ENCODE results near the gene TRIOBP.

TRIOBP gene

DNA sequence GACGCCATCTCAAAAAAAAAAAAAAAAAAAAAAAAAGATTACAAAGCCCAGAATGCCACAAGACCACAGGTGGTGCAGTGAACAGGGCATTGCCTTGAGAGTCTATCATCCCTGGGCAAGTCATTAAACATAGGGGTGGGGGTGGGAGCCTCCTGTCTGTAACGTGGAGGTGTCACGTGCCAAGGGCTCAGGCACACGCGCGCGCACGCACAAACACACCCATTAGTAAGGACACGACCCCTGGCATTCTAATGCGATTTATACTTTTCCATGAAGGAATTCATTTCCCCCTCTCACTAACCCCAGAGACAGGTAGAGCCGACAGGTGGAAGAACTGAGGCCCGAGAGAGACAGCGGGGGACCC, 105.1 kb downstream of the TRIOBP start:
- WGBS (ENCODE audit: extremely low coverage, insufficient coverage, low lambda C conversion rate): no CpG with 5 or more reads among the region's 13 CpGs
- no peak overlapping the region for H3K23ac ChIP-seq (ENCODE audit: low read length)
- H3K4ac ChIP-seq (ENCODE audit: low read depth, low read length): no peak overlapping the region
- H3K36me3 ChIP-seq (ENCODE audit: control insufficient read depth, insufficient read depth, low read length): no peaks in the 10 kb centered on the region
- no peak overlapping the region for H3K9ac ChIP-seq (ENCODE audit: low read length)
- no peak overlapping the region for H3K56ac ChIP-seq (ENCODE audit: low read length)
- no peaks in the 10 kb centered on the region for H3K79me1 ChIP-seq (ENCODE audit: low read length)
- no peak overlapping the region for H3K27ac ChIP-seq (ENCODE audit: low read depth, low read length)
- peak overlapping the region; percentile 15 for H3K4me2 ChIP-seq (ENCODE audit: low read length)
- no peak overlapping the region for H2BK5ac ChIP-seq (ENCODE audit: low read length)
- no peak overlapping the region for H2BK120ac ChIP-seq (ENCODE audit: low read depth, low read length)
- H4K8ac ChIP-seq (ENCODE audit: low read depth, low read length): no peak overlapping the region
- no peak for DNase-seq
- H3K27me3 ChIP-seq (ENCODE audit: insufficient read depth, low read length, poor library complexity): peaks cover 23% of the 10 kb centered on the region
- no peaks in the 10 kb centered on the region for H3K79me2 ChIP-seq (ENCODE audit: control insufficient read depth, insufficient read depth, low read length)
- H3K18ac ChIP-seq (ENCODE audit: low read length): no peak overlapping the region
- peaks cover 9% of the 10 kb centered on the region for H3K4me1 ChIP-seq (ENCODE audit: control insufficient read depth, low read depth, low read length)
- H2AK5ac ChIP-seq (ENCODE audit: low read length): no peak overlapping the region
- no peak overlapping the region for H2BK15ac ChIP-seq (replicated peaks; ENCODE audit: low read depth)
- no peak overlapping the region for H3K4me3 ChIP-seq (ENCODE audit: low read length)
- H4K5ac ChIP-seq (ENCODE audit: low read length): no peak overlapping the region

DNA sequence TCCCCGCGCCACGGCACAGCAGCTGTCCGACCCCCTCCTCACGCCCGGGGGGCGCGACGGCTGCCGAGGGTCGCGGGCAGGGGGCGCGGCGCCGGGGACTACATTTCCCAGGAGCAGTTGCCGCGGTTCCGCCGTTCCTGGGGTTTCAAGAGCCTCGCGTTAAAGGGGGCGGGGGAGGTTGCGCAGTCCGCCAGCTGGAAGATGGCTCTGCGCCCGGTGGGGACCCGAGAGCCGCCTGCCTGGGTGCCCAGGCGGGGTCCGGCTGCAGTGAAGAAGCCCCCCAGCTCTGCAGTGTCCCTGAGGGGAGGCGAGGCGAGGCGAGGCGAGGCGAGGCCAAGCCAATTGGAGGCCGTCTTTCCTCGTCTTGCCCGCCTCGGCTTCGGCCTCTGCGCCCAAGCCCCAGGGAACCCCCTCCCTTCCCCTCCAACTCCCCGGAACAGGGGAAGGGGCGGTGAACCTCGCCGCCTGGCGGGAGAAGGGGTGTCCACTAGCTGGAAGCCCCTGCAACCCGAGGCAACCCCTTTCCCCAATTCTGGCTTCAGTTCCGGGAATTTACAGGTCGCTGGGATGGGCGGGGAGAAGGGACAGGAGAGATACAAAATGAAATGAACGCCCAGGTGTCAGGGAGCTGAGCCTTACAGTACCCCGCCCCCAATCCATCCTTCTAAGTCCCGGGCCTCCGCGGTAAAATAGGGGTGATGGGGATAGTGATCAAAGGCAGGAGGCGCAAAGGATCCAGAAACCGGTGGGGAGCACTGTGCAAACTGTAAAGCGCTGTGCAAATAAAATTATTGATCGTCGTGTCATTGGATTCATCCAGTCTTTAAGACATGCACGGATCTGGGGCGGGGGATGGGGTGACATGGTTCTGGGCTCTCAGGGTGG, 105.7 kb downstream of the TRIOBP start:
- no peak overlapping the region for H2BK5ac ChIP-seq (ENCODE audit: low read length)
- no peak overlapping the region for H4K5ac ChIP-seq (ENCODE audit: low read length)
- no peak overlapping the region for H3K4ac ChIP-seq (ENCODE audit: low read depth, low read length)
- H3K27me3 ChIP-seq (ENCODE audit: insufficient read depth, low read length, poor library complexity): peaks cover 23% of the 10 kb centered on the region
- H2BK120ac ChIP-seq (ENCODE audit: low read depth, low read length): no peak overlapping the region
- peak overlapping the region; percentile 95 for H3K4me2 ChIP-seq (ENCODE audit: low read length)
- no peaks in the 10 kb centered on the region for H3K79me1 ChIP-seq (ENCODE audit: low read length)
- H4K8ac ChIP-seq (ENCODE audit: low read depth, low read length): no peak overlapping the region
- no peak overlapping the region for H2AK5ac ChIP-seq (ENCODE audit: low read length)
- H3K4me3 ChIP-seq (ENCODE audit: low read length): peak overlapping the region; percentile 53
- H3K79me2 ChIP-seq (ENCODE audit: control insufficient read depth, insufficient read depth, low read length): no peaks in the 10 kb centered on the region
- H3K4me1 ChIP-seq (ENCODE audit: control insufficient read depth, low read depth, low read length): peaks cover 9% of the 10 kb centered on the region
- peak overlapping the region; percentile 85 for H3K56ac ChIP-seq (ENCODE audit: low read length)
- no peaks in the 10 kb centered on the region for H3K36me3 ChIP-seq (ENCODE audit: control insufficient read depth, insufficient read depth, low read length)
- no peak overlapping the region for H3K27ac ChIP-seq (ENCODE audit: low read depth, low read length)
- H3K23ac ChIP-seq (ENCODE audit: low read length): no peak overlapping the region
- no peak overlapping the region for H3K18ac ChIP-seq (ENCODE audit: low read length)
- peak; percentile 75 for DNase-seq
- H2BK15ac ChIP-seq (replicated peaks; ENCODE audit: low read depth): no peak overlapping the region
- no CpG with 5 or more reads among the region's 63 CpGs for WGBS (ENCODE audit: extremely low coverage, insufficient coverage, low lambda C conversion rate)
- H3K9ac ChIP-seq (ENCODE audit: low read length): peak overlapping the region; percentile 76

DNA sequence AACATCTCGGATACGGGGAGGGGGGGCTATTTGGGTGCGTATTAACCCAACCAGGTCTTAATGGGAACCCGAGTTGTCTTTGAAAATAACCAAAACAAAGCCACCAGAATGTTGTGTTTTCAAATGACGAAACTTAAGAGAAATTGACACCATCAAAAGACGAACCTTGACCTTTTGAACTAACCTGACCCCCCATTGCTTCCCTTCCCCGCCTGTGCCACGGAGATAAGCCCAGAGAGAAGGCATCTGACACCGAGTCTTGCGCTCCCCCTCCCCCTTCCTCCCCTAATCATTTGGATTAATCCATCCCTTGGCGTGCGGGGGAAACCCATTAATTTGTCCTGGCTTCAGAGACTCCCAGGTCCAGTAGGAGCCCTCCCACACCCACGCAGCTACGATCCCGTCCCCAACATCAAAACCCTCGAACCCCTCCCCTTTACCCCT, 106.4 kb downstream of the TRIOBP start:
- Histone ChIP-seq H3K27ac (ENCODE audit: low read depth, low read length) (no peak overlapping the region), H3K4me3 (ENCODE audit: low read length) (no peak overlapping the region), H3K79me1 (ENCODE audit: low read length) (no peaks in the 10 kb centered on the region), H2BK15ac (replicated peaks; ENCODE audit: low read depth) (no peak overlapping the region), H3K36me3 (ENCODE audit: control insufficient read depth, insufficient read depth, low read length) (no peaks in the 10 kb centered on the region), H3K56ac (ENCODE audit: low read length) (peak overlapping the region; percentile 17), H3K27me3 (ENCODE audit: insufficient read depth, low read length, poor library complexity) (peaks cover 24% of the 10 kb centered on the region), H2AK5ac (ENCODE audit: low read length) (no peak overlapping the region), H3K4me1 (ENCODE audit: control insufficient read depth, low read depth, low read length) (peaks cover 9% of the 10 kb centered on the region), H3K9ac (ENCODE audit: low read length) (peak overlapping the region; percentile 76), H3K4ac (ENCODE audit: low read depth, low read length) (no peak overlapping the region), H2BK120ac (ENCODE audit: low read depth, low read length) (no peak overlapping the region), H3K79me2 (ENCODE audit: control insufficient read depth, insufficient read depth, low read length) (no peaks in the 10 kb centered on the region), H3K23ac (ENCODE audit: low read length) (no peak overlapping the region), H2BK5ac (ENCODE audit: low read length) (no peak overlapping the region), H3K4me2 (ENCODE audit: low read length) (peak overlapping the region; percentile 95), H4K5ac (ENCODE audit: low read length) (no peak overlapping the region), H3K18ac (ENCODE audit: low read length) (peak overlapping the region; percentile 46), H4K8ac (ENCODE audit: low read depth, low read length) (no peak overlapping the region)
- peak; percentile 65 for DNase-seq
- WGBS (ENCODE audit: extremely low coverage, insufficient coverage, low lambda C conversion rate): no CpG with 5 or more reads among the region's 16 CpGs

DNA sequence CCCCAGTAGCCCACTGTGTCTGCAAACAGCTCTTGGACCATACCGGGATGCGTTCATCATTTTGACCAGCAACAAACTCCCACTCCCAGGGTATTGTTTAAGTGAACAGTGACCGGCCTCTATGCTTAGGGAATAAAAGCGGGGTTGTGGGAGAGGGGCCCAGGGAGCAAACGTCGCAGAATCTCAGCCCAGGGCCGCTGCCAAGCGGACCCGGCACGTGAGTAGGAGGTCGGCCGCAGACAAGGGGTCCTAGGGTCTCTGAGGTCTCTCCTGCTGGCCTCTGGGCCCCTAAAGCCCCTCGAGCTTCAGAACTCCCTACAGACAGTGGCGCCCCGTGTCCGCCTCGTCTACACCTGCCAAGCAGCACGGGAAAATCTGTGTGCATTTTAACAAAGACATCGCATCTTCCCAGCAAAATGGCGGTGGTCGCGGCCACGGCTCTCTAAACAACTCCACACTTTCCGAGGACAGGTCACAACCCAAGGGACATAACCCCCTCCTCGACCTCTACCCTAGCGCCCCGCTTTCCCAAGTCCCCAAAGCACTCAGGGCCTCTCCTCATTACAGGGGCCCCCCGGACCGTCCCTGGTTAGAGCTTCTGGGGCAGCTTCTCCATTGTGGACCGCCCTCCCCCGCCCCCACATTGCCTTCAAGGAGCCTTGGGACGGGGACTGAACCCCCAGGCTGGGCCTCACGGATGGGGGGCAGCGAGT, 106.9 kb downstream of the TRIOBP start:
- Histone ChIP-seq H3K4me1 (ENCODE audit: control insufficient read depth, low read depth, low read length) (peaks cover 9% of the 10 kb centered on the region), H3K4me3 (ENCODE audit: low read length) (no peak overlapping the region), H2BK120ac (ENCODE audit: low read depth, low read length) (peak overlapping the region; percentile 54), H3K27ac (ENCODE audit: low read depth, low read length) (no peak overlapping the region), H3K4ac (ENCODE audit: low read depth, low read length) (peak overlapping the region; percentile 95), H2BK5ac (ENCODE audit: low read length) (no peak overlapping the region), H3K79me2 (ENCODE audit: control insufficient read depth, insufficient read depth, low read length) (no peaks in the 10 kb centered on the region), H2BK15ac (replicated peaks; ENCODE audit: low read depth) (peak overlapping the region; percentile 10), H3K9ac (ENCODE audit: low read length) (peak overlapping the region; percentile 48), H4K5ac (ENCODE audit: low read length) (peak overlapping the region; percentile 47), H4K8ac (ENCODE audit: low read depth, low read length) (no peak overlapping the region), H3K18ac (ENCODE audit: low read length) (peak overlapping the region; percentile 98), H3K23ac (ENCODE audit: low read length) (no peak overlapping the region), H3K56ac (ENCODE audit: low read length) (peak overlapping the region; percentile 75), H3K36me3 (ENCODE audit: control insufficient read depth, insufficient read depth, low read length) (no peaks in the 10 kb centered on the region), H3K79me1 (ENCODE audit: low read length) (no peaks in the 10 kb centered on the region), H2AK5ac (ENCODE audit: low read length) (no peak overlapping the region), H3K4me2 (ENCODE audit: low read length) (peak overlapping the region; percentile 95), H3K27me3 (ENCODE audit: insufficient read depth, low read length, poor library complexity) (peaks cover 26% of the 10 kb centered on the region)
- no peak for DNase-seq
- no CpG with 5 or more reads among the region's 34 CpGs for WGBS (ENCODE audit: extremely low coverage, insufficient coverage, low lambda C conversion rate)

DNA sequence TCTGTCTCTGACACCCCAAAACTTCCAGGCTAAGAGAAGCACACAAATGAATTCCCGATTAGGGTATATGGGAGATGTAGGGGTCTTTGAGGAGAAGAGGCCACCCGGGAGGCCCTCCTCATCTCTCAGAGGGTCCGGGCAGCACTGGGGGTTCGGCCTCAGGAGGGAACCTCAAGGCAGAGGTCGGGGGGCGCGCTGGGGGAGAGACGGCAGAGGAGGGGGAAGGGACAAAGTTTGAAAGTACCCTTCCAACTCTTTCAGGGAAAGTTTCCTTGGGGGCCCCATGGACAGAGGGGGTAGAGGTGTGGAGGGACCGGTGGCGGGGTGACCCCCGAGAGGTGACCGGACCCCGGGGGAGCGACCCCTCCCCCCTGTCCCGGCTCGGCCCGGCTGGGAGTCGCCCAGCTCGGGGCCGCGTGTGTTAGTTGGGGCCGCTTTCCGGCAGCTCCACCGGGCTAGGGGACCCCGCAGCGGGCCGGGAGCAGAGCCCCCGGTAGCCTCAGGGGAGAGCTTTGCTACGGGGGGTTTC, 107.6 kb downstream of the TRIOBP start:
- H2BK15ac ChIP-seq (replicated peaks; ENCODE audit: low read depth): peak overlapping the region; percentile 10
- no peak overlapping the region for H2AK5ac ChIP-seq (ENCODE audit: low read length)
- H3K4me3 ChIP-seq (ENCODE audit: low read length): no peak overlapping the region
- WGBS (ENCODE audit: extremely low coverage, insufficient coverage, low lambda C conversion rate): no CpG with 5 or more reads among the region's 29 CpGs
- peaks cover 9% of the 10 kb centered on the region for H3K4me1 ChIP-seq (ENCODE audit: control insufficient read depth, low read depth, low read length)
- H3K23ac ChIP-seq (ENCODE audit: low read length): no peak overlapping the region
- peak overlapping the region; percentile 75 for H3K9ac ChIP-seq (ENCODE audit: low read length)
- no peaks in the 10 kb centered on the region for H3K79me2 ChIP-seq (ENCODE audit: control insufficient read depth, insufficient read depth, low read length)
- H3K79me1 ChIP-seq (ENCODE audit: low read length): no peaks in the 10 kb centered on the region
- H2BK5ac ChIP-seq (ENCODE audit: low read length): no peak overlapping the region
- peak overlapping the region; percentile 98 for H3K18ac ChIP-seq (ENCODE audit: low read length)
- H3K4me2 ChIP-seq (ENCODE audit: low read length): peak overlapping the region; percentile 56
- no peak for DNase-seq
- H3K56ac ChIP-seq (ENCODE audit: low read length): peak overlapping the region; percentile 94
- H4K8ac ChIP-seq (ENCODE audit: low read depth, low read length): no peak overlapping the region
- H3K27me3 ChIP-seq (ENCODE audit: insufficient read depth, low read length, poor library complexity): peaks cover 30% of the 10 kb centered on the region
- no peak overlapping the region for H3K27ac ChIP-seq (ENCODE audit: low read depth, low read length)
- peak overlapping the region; percentile 47 for H4K5ac ChIP-seq (ENCODE audit: low read length)
- H2BK120ac ChIP-seq (ENCODE audit: low read depth, low read length): peak overlapping the region; percentile 54
- H3K4ac ChIP-seq (ENCODE audit: low read depth, low read length): peak overlapping the region; percentile 95
- no peaks in the 10 kb centered on the region for H3K36me3 ChIP-seq (ENCODE audit: control insufficient read depth, insufficient read depth, low read length)
